DND-41 (cell line): ENCODE results near the gene STX16.

Experiments
- EZH2 ChIP-seq: IDR thresholded peaks from 3 replicates; pipeline ENCODE4 v1.6.1; 2012; ENCODE audit warnings: borderline replicate concordance, low read depth, mild to moderate bottlenecking, moderate library complexity, low read length, inconsistent platforms; ENCODE audit not compliant: severe bottlenecking
- TF ChIP-seq, protein P1 (sequence below): IDR thresholded peaks from 2 replicates; pipeline ENCODE4 v1.5.1; 2012; ENCODE audit warnings: borderline replicate concordance, low read length, moderate library complexity, mild to moderate bottlenecking; ENCODE audit not compliant: poor library complexity, severe bottlenecking; ENCODE audit errors: extremely low read depth

DNA sequence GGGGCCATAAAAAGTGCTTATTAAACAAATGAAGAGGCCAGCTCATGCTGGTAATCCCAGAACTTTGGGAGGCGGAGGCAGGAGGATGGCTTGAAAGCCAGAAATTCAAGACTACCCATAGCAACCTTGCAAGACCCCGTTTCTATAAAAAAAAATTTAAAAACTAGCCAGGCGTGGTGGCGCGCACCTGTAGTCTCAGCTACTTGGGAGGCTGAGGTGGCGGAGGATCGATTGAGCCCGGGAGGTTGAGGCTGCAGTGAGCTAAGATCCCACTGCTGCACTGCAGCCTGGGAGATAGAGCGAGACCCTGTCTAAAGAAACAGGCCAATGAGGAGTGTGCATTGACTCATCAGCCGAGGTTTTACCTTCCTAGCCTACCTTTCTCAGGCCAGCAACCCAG is 56.7 kb downstream of the STX16 start:
- TF ChIP-seq, protein P1, sequence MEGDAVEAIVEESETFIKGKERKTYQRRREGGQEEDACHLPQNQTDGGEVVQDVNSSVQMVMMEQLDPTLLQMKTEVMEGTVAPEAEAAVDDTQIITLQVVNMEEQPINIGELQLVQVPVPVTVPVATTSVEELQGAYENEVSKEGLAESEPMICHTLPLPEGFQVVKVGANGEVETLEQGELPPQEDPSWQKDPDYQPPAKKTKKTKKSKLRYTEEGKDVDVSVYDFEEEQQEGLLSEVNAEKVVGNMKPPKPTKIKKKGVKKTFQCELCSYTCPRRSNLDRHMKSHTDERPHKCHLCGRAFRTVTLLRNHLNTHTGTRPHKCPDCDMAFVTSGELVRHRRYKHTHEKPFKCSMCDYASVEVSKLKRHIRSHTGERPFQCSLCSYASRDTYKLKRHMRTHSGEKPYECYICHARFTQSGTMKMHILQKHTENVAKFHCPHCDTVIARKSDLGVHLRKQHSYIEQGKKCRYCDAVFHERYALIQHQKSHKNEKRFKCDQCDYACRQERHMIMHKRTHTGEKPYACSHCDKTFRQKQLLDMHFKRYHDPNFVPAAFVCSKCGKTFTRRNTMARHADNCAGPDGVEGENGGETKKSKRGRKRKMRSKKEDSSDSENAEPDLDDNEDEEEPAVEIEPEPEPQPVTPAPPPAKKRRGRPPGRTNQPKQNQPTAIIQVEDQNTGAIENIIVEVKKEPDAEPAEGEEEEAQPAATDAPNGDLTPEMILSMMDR, result no peak
- no peak for TF ChIP-seq EZH2
